ENCODE measurements around the gene ANKS1B. TPM values are rescaled to one million over a fixed set of nuclear protein-coding genes. Genes with fewer than 3 reads are reported as not detected.

Gene ANKS1B
- total RNA-seq, 1 experiment from 2014 or later = 0.54 TPM

DNA sequence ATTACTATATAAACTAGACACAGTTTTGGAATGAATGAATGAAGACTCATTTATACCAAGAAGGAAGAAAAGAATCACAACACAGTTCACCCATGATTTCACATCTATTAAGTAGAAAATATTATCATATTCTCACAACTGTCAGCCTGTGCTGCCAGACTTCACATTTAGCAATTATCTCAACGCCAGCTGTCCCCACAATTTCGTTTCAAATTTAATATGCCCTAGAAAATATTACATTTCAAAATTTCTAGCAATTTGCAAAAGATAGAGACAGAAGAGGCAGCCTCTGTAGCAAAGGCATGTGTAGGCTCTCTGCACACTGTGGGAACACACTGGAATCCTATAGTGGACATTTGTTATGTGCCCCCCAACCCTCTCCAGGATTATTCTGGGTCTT is 83.6 kb downstream of the ANKS1B start (continued):
- no peak for TF ChIP-seq MAX (IDR thresholded peaks at IDR 0.05)
- no peak for TF ChIP-seq EGR1 (IDR thresholded peaks at IDR 0.05; ENCODE audit: low read depth)
- TF ChIP-seq ZFX (IDR thresholded peaks at IDR 0.05) = no peak
- TF ChIP-seq POLR2A (IDR thresholded peaks at IDR 0.05; ENCODE audit: borderline replicate concordance, extremely low read depth, insufficient read depth, insufficient read length) = no peak
- TF ChIP-seq ATF3 (IDR thresholded peaks at IDR 0.05) = no peak

GRCh38 chr12:99898645-99899044 is 86.1 kb downstream of the ANKS1B start:
- DNase-seq (ENCODE audit: low read depth, low spot score) (no peak), ATAC-seq (no peak)
- H4K20me1 ChIP-seq (ENCODE audit: insufficient read depth) = no peaks in the 10 kb centered on the region
- no peak overlapping the region for H3K4me2 ChIP-seq (ENCODE audit: low read length)
- ChIA-PET CTCF (no interaction called here), RAD21 (ENCODE audit: low non-redundant PET in 1 of 2, low total read pairs in 2 of 2, uncharacterized antibody in 2 of 2, unreplicated experiment in 2 of 2) (no interaction called here), POLR2A (no interaction called here)
- H2AFZ ChIP-seq (ENCODE audit: low read depth, low read length, poor library complexity, severe bottlenecking) = no peak overlapping the region
- H3K36me3 ChIP-seq (ENCODE audit: control insufficient read depth in 1 of 2, insufficient read depth in 2 of 2, low read length in 2 of 2) = no peaks in the 10 kb centered on the region
- H3K4me1 ChIP-seq (ENCODE audit: control insufficient read depth in 1 of 2, insufficient read depth in 2 of 2, low read length in 2 of 2) = no peaks in the 10 kb centered on the region
- peaks cover 44% of the 10 kb centered on the region for H3K27me3 ChIP-seq (ENCODE audit: insufficient read depth, low read length)
- no peak overlapping the region for H3K27ac ChIP-seq (ENCODE audit: low read depth, low read length)
- BruUV-seq (replicated peaks) = no TSS peak
- TF ChIP-seq ZFX (IDR thresholded peaks at IDR 0.05) = no peak
- TF ChIP-seq, protein P1, sequence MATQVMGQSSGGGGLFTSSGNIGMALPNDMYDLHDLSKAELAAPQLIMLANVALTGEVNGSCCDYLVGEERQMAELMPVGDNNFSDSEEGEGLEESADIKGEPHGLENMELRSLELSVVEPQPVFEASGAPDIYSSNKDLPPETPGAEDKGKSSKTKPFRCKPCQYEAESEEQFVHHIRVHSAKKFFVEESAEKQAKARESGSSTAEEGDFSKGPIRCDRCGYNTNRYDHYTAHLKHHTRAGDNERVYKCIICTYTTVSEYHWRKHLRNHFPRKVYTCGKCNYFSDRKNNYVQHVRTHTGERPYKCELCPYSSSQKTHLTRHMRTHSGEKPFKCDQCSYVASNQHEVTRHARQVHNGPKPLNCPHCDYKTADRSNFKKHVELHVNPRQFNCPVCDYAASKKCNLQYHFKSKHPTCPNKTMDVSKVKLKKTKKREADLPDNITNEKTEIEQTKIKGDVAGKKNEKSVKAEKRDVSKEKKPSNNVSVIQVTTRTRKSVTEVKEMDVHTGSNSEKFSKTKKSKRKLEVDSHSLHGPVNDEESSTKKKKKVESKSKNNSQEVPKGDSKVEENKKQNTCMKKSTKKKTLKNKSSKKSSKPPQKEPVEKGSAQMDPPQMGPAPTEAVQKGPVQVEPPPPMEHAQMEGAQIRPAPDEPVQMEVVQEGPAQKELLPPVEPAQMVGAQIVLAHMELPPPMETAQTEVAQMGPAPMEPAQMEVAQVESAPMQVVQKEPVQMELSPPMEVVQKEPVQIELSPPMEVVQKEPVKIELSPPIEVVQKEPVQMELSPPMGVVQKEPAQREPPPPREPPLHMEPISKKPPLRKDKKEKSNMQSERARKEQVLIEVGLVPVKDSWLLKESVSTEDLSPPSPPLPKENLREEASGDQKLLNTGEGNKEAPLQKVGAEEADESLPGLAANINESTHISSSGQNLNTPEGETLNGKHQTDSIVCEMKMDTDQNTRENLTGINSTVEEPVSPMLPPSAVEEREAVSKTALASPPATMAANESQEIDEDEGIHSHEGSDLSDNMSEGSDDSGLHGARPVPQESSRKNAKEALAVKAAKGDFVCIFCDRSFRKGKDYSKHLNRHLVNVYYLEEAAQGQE (IDR thresholded peaks at IDR 0.05; ENCODE audit: low read depth) = no peak
- no peak for TF ChIP-seq POLR2A (IDR thresholded peaks at IDR 0.05; ENCODE audit: borderline replicate concordance, extremely low read depth, insufficient read depth, insufficient read length)
- TF ChIP-seq CTCF (IDR thresholded peaks at IDR 0.05 in 2 of 3, conservative IDR thresholded peaks at IDR 0.05 in 1 of 3; ENCODE audit: borderline replicate concordance in 1 of 3, insufficient read depth in 1 of 3, low read depth in 2 of 3, low read length in 2 of 3) = no peak
- no peak for TF ChIP-seq FOSL1 (IDR thresholded peaks at IDR 0.05; ENCODE audit: low read depth)
- no peak for TF ChIP-seq SRF (IDR thresholded peaks at IDR 0.05; ENCODE audit: low read depth)
- no peak for TF ChIP-seq ZBTB33 (IDR thresholded peaks at IDR 0.05; ENCODE audit: extremely low read depth, insufficient replicate concordance, low read length)
- no peak for TF ChIP-seq TCF7L2 (IDR thresholded peaks at IDR 0.05; ENCODE audit: borderline replicate concordance, extremely low read depth, insufficient read depth, insufficient read length)
- TF ChIP-seq EGR1 (IDR thresholded peaks at IDR 0.05; ENCODE audit: low read depth) = no peak
- no peak for TF ChIP-seq MAX (IDR thresholded peaks at IDR 0.05)
- TF ChIP-seq YY1 (IDR thresholded peaks at IDR 0.05; ENCODE audit: extremely low read depth, insufficient replicate concordance, low read depth, low read length) = no peak
- no peak for TF ChIP-seq ATF3 (IDR thresholded peaks at IDR 0.05)
- TF ChIP-seq EZH2phosphoT487 (IDR thresholded peaks at IDR 0.05; ENCODE audit: borderline replicate concordance) = no peak
- H3K79me2 ChIP-seq (ENCODE audit: insufficient read depth, low read length) = no peaks in the 10 kb centered on the region
- no peak overlapping the region for H3K4me3 ChIP-seq (replicated peaks in 1 of 2; ENCODE audit: low read depth in 1 of 2, low read length in 2 of 2)
- no peaks in the 10 kb centered on the region for H3K9me2 ChIP-seq (ENCODE audit: insufficient read depth)
- H3K9me3 ChIP-seq (ENCODE audit: control insufficient read depth in 1 of 2, insufficient read depth in 1 of 2, low read depth in 1 of 2, low read length in 2 of 2) = no peaks in the 10 kb centered on the region
- H3K9ac ChIP-seq (ENCODE audit: low read length) = no peak overlapping the region
- intact Hi-C loops (cut with micrococcal nuclease) = no loop called here

All from HCT116 (cell line).